ENCODE data around the gene PRTFDC1.

The PRTFDC1 gene

DNA sequence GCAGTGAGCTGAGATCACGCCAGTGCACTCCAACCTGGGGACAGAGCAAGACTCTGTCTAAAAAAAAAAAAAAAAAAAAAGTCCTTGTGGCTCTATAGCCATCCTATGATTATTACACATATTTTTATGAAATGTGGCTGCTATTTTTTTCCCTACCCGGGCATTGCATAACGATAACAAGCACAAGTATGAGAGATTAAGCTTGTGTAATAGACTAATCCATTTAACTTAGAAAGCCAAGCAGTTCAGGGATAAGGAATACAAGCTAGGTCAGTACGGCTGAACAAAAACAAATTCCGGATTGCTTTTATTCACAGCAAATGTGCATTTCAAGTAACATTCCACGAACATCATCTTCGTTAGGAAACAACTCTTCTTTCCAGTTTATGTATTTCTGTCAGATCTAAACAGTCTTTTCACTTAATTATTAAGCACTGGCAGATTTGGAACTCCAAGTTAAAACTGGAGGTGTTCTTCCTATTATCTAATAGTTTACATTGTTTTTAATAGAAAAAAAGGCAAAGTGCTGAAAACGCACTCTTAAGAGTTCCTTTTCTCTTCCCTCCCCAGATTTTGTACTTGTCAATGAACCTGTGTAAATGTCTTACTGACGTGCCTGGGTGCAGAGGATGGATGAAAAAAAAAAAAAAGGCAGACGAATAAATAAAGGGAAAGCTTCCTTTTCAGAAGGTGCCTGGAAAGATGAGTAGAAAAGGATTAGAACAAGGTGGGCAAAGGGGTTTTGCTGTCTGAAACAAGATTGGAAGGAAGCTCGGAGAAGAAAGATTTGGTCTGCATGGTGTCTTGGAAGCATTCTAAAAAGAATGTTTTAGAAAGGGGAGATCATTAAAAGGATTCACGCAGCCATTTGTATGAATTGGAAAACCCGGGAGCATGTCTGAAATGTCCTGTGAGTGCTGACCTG, 81.1 kb downstream of the PRTFDC1 start:
- DNase-seq = no peak

DNA sequence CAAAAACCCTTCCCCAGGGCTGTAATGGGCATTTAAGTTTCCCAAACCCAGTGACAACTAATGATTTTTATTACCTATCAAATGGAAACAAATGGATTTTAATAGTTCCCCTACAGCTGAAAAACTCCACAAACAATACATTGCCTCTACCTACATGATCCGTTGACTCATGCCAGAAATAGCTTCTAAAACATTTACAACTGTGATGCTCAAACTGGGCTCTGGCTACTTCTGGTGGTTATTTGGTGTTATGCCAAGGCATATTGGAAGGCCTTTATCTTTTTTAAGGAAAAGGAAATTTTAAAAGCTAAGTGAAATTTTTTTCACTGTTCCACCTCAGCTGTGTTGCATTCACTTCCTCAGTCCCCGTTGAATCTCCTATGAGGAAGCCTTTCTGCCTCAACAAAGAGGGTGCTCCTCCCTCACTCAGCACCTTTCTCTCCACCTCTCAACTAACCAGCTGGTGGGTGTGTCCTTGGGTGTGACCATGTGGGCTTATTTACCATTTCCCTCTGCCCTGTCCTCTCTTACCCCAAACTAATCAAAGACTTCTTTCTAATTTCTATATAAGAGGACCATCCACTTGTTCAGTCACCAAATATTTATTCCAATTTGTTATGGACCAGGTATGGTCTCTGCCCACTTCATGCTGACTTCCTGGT, 82.9 kb downstream of the PRTFDC1 start:
- no peak for DNase-seq

- no peak for DNase-seq
Measured at GRCh38 chr10:24866604-24867583, 85.5 kb downstream of the PRTFDC1 start.

DNA sequence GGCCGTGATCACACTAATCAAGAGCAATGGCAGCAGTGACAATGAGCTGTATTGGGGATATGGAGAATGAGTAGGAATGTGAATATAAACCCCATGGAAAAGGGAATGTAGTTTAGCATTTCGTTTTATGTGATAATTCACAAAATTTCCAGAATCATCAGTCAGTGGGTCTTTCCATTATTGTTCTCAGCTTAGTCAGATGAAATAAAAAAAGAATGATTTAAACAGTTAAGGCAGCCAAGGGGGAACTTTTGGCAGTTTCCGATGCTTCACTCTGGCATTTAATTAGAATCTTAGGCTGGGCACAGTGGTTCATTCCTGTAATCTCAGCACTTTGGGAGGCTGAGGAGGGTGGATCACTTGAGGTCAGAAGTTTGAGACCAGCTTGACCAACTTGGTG, 86.6 kb downstream of the PRTFDC1 start:
- DNase-seq = no peak

- DNase-seq = no peak
Measured at GRCh38 chr10:24862589-24862988, 89.8 kb downstream of the PRTFDC1 start.

- no peak for DNase-seq
Measured at GRCh38 chr10:24858288-24859270, 93.8 kb downstream of the PRTFDC1 start.

- no peak for DNase-seq
Measured at GRCh38 chr10:24857031-24857725, 95.2 kb downstream of the PRTFDC1 start.

DNA sequence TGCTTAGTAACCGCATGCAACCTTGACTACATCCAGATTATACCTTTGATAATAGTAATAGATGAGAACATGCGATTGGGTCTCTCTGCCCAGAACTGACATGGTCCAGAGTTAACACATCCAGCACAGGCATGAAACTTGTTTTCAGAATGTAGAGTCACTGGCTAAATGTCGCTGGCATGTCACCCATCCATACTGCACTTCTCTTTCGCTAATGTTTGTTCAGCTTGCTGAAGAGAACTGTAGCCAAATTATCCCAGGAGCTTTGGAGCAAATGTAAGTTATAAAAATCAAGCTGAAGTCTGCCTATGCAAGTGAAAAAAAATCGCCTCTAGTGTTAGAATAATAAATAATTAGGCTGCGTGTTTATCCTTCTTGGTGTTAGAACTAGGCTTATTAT, 98.2 kb downstream of the PRTFDC1 start:
- no peak for DNase-seq

- no peak for DNase-seq
Measured at GRCh38 chr10:24853661-24854060, 98.7 kb downstream of the PRTFDC1 start.

GRCh38 chr10:24851629-24852028, 100.8 kb downstream of the PRTFDC1 start:
- no peak for DNase-seq

- no peak for DNase-seq
Measured at GRCh38 chr10:24850727-24851296, 101.6 kb downstream of the PRTFDC1 start.

GRCh38 chr10:24849501-24850299, 102.7 kb downstream of the PRTFDC1 start:
- DNase-seq = no peak

DNA sequence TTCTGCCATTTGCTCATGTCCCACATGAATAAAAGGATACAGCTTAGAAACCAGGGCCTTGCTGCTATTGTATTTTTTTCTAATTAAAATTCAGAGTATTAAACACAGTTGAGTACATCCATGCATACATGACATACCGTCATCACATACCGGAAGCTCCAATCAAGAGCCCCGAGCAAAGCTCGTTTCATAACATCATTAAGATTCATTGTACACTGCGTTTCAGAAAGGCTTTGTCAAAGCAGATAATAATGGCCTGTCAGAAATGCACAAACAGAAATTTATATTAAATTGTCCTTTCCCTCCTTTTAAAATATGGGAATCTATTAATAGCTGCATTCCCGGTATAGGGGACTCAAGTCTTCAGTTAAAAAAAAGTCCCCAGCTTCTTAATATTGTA, 103.4 kb downstream of the PRTFDC1 start:
- no peak for DNase-seq

GRCh38 chr10:24848195-24848594, 104.2 kb downstream of the PRTFDC1 start:
- no peak for DNase-seq

- no peak for DNase-seq
Measured at GRCh38 chr10:24847112-24848070, 105.0 kb downstream of the PRTFDC1 start.

DNA sequence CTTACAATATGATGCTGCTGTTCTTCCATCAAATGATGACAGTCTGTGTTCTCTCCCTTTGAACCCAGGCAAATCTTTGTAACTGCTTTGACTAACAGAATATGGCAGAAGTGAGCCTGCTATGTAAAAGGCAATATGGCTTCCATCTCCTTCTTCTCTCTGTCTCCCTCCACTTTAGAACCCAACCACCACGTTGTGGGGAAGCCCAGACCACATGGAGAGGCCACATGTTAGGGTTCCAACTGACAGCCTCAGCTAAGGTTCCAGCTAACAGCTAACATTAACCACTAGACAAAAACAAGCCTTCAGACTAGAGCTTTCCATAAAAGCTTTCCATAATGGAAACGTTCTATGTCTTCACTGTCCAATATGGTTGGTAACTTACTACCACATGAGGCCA, 107.7 kb downstream of the PRTFDC1 start:
- DNase-seq = no peak

DNA sequence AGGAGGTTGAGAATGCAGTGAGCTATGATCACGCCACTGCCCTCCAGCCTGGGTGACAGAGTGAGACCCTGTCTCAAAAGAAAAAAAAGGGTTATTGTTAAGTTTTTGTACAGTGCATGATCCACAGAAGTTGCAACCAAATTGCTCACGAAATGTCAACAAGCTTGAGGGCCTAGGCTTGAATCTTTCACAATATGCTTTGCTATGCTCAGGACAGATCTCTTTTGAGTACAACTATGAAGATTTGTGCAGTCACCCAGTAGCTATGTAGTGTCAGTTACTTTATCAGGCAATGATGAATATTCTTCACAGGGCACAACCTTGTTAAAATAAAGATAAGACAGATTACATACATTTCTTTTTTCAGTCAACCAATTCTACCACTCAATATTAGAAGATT, 109.2 kb downstream of the PRTFDC1 start:
- DNase-seq = no peak

DNA sequence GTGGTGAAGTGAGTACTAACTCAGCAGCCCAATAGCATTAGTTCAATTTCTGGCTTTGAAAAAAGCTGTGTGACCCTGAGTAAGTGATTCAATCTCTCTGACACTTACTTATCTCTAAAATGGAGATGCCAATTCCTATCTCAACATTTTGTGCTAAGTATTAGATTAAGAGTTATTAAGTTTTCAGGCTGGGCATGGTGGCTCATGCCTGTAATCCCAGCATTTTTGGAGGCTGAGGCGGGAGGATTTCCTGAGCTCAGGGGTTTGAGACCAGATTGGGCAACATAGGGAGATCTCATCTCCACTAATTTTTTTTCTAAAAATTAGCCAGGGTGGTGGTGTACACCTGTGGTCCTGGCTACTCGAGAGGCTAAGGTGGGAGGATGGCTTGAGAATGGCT, 109.5 kb downstream of the PRTFDC1 start:
- DNase-seq = no peak

DNA sequence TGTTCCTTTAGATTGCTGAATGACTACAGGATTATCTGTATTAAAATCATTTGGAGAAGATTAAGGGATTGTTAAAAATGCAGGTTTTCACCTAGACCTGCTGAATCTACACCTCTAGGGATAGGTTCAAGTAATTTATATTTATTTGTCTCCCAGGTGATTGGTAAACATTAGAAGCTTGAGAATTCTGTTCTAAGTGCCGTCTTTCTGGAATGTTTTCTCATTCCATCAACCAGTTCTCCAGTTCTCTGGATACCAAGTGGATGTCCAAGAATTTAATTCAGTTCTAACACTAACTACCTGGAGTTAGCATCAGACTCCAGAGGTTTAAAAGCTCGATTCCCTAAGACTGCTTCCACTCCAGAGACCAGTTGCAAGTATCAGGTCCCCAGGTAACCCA, 110.9 kb downstream of the PRTFDC1 start:
- no peak for DNase-seq

Data from right forelimb (tissue), 1 donor.